ENCODE measurements around the gene AP3B2. TPM values are rescaled to one million over a fixed set of nuclear protein-coding genes. Genes with fewer than 3 reads are reported as not detected.

AP3B2 gene
- total and polyA plus RNA-seq, 2 experiments from 2014 or later = 1.4 to 3.0 TPM

GRCh38 chr15:82611348-82611747, 98.3 kb downstream of the AP3B2 start:
- Histone ChIP-seq H3K4me3 (no peak overlapping the region), H3K27ac (no peak overlapping the region), H3K27me3 (peaks cover 5% of the 10 kb centered on the region), H3K9me3 (ENCODE audit: low read depth) (no peaks in the 10 kb centered on the region), H3K36me3 (no peaks in the 10 kb centered on the region), H3K4me1 (ENCODE audit: low read depth) (no peaks in the 10 kb centered on the region)
- TF ChIP-seq CTCF (IDR thresholded peaks at IDR 0.05; ENCODE audit: low read depth, low read length) = no peak
- DNase-seq (ENCODE audit: low read depth in 1 of 2, low spot score in 1 of 2) = no peak

Other genes with a start within 250 kb of the AP3B2 start
- 1,419 and 2,366 TPM in 2 replicates for gene RPS17, start 169.4 kb downstream of the AP3B2 start, total RNA-seq
- 596 and 663 TPM in 2 replicates for gene RPS17, start 169.4 kb downstream of the AP3B2 start, polyA plus RNA-seq
- 1.2 and 1.9 TPM in 2 replicates for gene CPEB1, start 62.5 kb downstream of the AP3B2 start, total RNA-seq
- gene CPEB1, start 62.5 kb downstream of the AP3B2 start, polyA plus RNA-seq = 0.86 and 2.3 TPM in 2 replicates
- gene FSD2, start 96.2 kb upstream of the AP3B2 start, total RNA-seq = 17.3 and 44.9 TPM in 2 replicates
- 14.9 and 45.6 TPM in 2 replicates for gene FSD2, start 96.2 kb upstream of the AP3B2 start, polyA plus RNA-seq
- 5.7 and 7.6 TPM in 2 replicates for gene WHAMM, start 99.8 kb upstream of the AP3B2 start, total RNA-seq
- gene WHAMM, start 99.8 kb upstream of the AP3B2 start, polyA plus RNA-seq = 3.6 and 5.1 TPM in 2 replicates
- gene HOMER2, start 242.8 kb upstream of the AP3B2 start, total RNA-seq = 52.4 and 54.5 TPM in 2 replicates
- 24.4 and 27.3 TPM in 2 replicates for gene HOMER2, start 242.8 kb upstream of the AP3B2 start, polyA plus RNA-seq